Retina (tissue), 1 donor: ENCODE measurements around the gene LMBRD1.

Experiments
- DNase-seq: peaks from one replicate; pipeline ENCODE4 v3.0.0-alpha.2; 2016

Gene LMBRD1

GRCh38 chr6:69630767-69631166 lies 166.0 kb downstream of the LMBRD1 start:
- DNase-seq: no peak

- no peak for DNase-seq
Measured at GRCh38 chr6:69627625-69628024, 169.2 kb downstream of the LMBRD1 start.

GRCh38 chr6:69624944-69625343 lies 171.9 kb downstream of the LMBRD1 start:
- DNase-seq: no peak
